GM18907 (cell line): ENCODE measurements around the gene C17orf58.
"Not testable (repeated sequence)": the region's sequence is repeated elsewhere in the genome, so short reads cannot be mapped to it uniquely, and the experiment has no call there.

Source experiments
- ATAC-seq: cut with Tn5 transposase; IDR thresholded peaks from one replicate; pipeline ENCODE4 v1.9.1; 2021; ENCODE audit warnings: mild to moderate bottlenecking, moderate library complexity; ENCODE audit not compliant: unreplicated experiment

Gene C17orf58

DNA sequence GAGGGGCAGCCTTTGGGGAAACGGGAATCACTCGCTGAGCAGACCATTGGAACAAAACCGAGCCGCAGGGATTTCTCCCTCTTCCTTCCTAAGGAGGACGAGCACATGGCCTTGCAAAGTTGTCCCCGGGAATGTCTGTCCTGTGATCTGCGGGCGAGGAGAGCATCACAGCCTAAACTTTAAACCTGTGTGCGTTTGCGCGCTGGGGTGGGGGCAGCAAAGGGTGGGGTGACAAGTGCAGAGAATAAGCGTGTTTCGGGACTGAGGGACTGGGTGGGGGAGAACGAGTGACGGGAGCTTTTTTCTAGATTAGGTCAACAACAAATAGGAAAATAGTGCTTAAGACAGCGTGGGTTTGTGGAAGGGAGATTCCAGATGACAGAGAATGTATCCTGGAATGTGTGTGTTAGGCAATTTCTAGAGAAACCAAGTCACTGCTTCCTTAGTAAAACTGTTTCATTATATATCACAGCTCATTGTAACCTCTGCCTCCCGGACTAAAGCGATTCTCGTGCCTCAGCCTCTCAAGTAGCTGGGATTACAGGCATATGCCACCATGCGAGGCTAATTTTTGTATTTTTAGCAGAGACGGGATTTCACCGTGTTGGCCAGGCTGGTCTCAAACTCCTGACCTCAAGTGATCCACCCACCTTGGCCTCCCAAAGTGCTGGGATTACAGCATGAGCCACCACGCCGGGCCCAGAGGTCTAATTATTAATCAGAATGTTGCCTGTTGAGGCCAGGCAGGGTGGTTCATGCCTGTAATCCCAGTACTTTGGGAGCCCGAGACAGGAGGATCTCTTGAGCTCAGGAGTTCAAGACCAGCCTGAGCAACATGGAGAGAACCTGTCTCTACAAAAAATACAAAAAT lies at the start of gene C17orf58:
TSS of gene C17orf58 (minus strand) at position 169 of the 871 bp plus-strand sequence. CDS start 271 bp downstream, outside the sequence.
- not testable (repeated sequence) for ATAC-seq

DNA sequence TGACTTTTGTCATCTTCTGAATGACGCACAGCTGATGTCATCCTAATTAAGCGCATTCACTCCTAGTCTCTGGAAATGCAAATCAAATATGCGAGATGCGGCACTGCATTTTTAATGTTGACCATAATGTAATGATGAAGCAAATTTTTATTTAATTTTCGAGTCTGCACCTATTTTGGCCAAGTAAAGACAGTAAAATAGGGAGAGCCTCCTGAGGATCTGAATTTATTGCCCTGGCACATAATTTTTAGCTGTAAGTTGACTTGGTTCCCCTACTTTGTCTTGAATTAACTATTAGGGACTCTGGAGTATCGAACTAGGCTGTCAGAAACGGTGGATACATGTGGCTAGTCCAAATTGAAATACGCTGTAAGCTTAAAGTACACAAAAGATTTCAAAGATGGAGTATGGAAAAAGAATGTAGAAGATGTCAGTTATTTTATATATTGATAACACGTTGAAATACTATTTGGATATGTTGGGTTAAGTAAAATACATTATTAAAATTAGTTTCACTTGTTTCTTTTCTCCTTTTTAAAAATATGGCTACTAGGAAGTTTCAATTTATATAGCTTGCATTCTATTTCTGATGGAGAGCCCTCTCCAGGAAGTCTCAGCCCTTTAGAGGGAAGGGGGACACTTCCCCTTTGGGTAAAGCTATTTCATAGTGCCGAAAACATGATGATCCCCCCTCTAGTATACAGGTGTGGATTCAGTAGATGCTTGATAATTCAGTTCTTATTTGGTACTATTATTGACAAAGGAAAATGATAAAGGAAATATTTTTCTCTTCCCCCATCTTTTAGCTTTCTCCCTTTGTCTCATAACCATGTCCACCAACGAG lies 40.3 kb upstream of the C17orf58 start:
- no peak for ATAC-seq

DNA sequence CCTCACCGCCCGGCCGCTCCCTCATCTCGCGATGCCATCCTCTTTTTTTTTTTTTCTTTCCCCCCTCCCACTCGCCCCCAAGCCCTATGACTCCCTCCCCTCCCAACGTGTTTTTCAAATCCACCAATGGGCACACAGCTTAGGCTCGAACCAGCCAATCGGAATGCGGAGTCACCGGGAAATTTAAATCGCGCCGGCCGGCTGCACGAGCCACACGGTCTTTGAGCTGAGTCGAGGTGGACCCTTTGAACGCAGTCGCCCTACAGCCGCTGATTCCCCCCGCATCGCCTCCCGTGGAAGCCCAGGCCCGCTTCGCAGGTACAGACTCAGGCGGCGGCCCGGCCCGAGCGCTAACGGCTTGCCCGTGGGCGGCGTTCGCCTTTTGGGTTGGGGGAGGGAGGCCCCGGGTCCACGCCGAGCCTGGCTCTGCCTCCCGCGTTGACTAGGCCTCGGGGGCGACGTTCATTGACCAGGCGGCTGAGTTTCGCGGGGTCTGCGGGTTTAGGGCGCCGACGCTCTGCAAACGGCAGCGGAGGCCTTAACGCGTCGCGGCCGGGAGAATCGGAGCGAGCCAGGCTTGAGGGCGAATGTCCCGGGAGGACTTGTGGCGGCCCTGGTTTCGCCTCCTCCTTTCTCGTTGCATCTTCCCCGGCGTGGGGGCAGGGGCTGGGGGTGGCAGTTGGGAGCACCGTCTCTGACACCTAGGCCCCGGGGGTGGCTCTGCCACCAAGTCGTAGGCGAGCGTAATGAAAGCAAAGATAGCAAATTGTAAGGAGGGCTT lies 39.4 kb upstream of the C17orf58 start, which contains the start of gene KPNA2:
TSS of gene KPNA2 (plus strand) at position 213 of the 781 bp plus-strand sequence. CDS start 1,398 bp downstream, outside the sequence.
- peak; percentile 92 for ATAC-seq

- peak; percentile 87 for ATAC-seq
Measured at GRCh38 chr17:68035131-68035522, 38.9 kb upstream of the C17orf58 start.

DNA sequence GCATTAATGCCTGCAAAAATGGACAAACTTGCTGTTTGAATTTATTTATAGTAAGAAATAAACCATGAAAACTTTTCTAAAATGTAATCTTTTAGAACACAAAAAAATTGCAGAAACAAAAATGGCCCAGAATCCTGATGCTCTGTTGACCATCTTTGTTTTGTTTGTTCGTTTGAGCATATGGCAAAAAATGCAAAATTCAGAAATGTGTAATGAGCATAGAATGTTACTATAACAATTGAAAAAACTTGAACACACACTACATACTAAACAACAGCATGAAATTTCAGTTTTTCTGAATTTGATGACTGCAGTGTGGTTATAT lies 38.1 kb upstream of the C17orf58 start:
- ATAC-seq, result no peak

DNA sequence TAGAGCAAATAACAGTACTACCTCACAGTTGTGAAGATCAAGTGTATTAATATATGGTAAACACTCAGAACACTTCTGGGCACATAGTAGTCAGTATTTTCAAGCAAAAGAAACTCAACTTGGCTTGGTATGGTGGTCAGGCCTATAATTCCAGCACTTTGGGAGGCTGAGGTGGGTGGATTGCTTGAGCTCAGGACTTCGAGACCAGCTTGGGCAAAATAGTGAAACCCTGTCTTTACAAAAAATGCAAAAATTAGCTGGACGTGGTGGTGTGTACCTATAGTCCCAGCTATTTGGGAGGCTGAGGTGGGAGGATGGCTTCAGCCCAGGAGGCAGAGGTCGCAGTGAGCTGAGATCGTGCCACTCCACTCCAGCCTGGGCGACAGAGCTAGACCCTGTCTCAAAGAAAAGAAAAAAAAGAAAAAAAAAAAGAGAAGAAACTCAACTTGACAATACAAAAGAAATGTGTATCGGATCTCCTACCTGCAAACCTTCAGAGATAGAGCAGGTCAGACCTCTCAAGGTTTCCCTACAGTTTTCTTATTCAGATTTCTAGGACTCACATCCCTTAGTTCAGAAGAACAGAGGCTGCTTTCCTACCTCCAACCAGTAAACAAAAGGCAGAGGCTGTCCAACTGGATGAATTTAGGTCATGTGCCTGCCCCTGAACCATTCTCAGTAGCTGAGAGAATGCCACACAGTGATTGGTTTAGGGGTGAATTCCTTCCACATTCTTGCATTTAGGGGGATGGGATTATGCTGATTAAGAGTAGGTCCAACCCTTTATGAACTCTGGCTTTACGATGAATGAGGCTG lies 37.6 kb upstream of the C17orf58 start:
- ATAC-seq, result no peak

GRCh38 chr17:68029512-68030215 lies 33.4 kb upstream of the C17orf58 start:
- ATAC-seq, result no peak

- ATAC-seq, result not testable (repeated sequence)
Measured at GRCh38 chr17:68022547-68022946, 26.3 kb upstream of the C17orf58 start.

DNA sequence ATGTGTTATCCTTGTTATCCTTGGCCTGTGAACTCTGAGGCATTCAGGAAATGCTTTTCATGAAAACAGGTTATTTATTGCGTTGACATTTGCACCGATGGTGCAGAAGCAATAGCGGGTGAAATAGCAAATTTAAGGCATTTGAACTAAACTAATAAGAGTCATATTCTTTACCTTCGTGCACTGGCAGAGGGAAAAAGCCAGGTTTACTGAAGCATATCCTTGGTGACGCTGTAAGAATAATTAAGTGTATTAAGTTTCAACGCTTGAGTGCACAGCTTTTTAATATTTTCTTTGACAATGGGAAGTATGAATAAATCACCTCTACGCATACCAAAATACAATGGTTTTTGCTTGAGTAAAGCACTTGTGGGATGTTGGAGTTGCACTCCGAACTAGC lies 25.7 kb upstream of the C17orf58 start:
- no peak for ATAC-seq

DNA sequence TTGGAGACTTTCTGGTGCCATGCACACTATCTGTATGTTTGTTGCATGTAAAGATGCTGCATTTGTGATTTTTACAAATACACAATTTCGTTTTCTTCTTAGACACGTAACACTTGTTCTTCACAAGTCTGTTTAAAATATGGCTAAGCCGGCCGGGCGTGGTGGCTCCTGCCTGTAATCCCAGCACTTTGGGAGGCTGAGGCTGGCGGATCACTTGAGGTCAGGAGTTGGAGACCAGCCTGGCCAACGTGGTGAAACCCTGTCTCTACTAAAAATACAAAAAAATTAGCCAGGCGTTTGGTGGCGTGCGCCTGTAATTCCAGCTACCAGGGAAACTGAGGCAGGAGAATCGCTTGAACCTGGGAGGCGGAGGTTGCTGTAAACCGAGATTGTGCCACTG lies 24.5 kb upstream of the C17orf58 start:
- ATAC-seq, result not testable (repeated sequence)

- ATAC-seq, result no peak
Measured at GRCh38 chr17:68020409-68020756, 24.1 kb upstream of the C17orf58 start.

DNA sequence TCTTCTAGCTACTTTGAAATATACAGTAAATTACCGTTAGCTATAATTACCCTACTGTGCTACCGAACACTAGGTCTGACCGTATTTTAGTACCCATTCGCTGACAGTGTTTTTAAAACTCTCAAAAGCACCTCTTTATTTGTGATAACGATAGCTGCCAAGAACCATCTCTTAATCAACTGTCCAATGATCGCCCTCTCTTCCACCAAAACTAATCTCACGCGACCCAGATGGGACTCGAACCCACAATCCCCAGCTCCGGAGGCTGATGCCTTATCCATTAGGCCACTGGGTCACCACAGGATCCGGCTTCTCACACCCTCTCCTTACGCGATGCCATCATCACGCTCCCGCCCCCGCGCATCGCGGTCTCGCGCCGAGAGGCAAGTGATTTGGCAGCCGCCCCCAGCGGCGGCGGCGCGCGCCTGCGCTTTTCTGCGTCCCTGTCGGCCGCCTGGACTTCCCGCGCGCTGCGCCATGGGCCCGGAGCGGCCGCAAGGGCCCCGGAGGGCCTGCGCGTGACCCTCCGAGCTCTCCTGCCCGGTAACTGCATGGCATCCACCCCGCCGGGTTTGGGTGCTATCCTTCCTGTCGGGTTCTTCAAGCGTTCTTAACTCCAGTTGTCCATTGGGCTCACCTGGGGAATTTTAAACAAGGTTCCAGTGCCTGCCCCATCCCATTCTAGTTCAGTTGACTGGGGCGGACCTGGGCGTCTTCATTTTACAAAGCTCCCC lies 23.6 kb upstream of the C17orf58 start:
- ATAC-seq, result peak; percentile 95

DNA sequence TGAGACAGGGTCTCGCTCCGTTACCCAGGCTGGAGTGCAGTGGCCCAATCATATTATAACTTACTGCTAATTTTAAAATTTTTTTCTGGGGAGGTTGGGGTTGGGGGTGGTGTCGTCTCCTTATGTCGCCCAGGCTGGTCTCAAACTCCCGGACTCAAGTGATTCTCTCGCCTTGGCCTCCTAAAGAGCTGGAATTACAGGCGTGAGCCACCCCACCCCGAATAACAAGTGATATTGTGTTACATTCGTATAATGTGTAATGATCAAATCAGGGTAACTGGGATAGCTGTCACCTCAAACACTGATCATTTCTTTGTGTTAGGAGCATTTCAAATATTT lies 23.0 kb upstream of the C17orf58 start:
- no peak for ATAC-seq

- not testable (repeated sequence) for ATAC-seq
Measured at GRCh38 chr17:68018493-68018892, 22.2 kb upstream of the C17orf58 start.

DNA sequence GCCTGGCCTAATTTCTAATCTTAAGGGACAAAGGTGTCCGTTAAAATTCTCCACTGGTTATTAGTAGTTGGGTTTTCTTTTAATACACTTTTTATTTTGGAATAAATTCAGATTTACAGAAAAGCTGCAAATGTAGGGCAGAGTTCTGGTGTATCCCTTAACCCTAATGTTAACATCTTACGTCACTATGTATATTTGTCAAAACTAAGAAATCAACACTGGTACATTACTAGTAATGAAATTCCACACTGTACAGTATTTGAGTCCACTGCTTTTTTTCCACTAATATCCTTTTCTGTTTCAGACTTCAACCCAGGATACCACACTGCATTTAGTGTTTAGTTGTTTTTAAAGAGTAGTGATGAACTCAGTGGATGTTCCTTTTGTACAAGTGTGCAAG lies 20.6 kb upstream of the C17orf58 start:
- no peak for ATAC-seq

GRCh38 chr17:68015081-68015723 lies 18.9 kb upstream of the C17orf58 start:
- no peak for ATAC-seq

- ATAC-seq, result no peak
Measured at GRCh38 chr17:68013385-68013784, 17.1 kb upstream of the C17orf58 start.

GRCh38 chr17:68011199-68011665 lies 15.0 kb upstream of the C17orf58 start:
- ATAC-seq, result no peak
